22Rv1 (cell line): ENCODE data around the gene CES2.

Experiments
- CTCF ChIP-seq: fragments of 450-650 bp; IDR thresholded peaks from 2 replicates; pipeline ENCODE4 v1.5.1; 2017; ENCODE audit warnings: mild to moderate bottlenecking
- ZFX ChIP-seq: fragments of 450-650 bp; IDR thresholded peaks from 2 replicates; pipeline ENCODE4 v1.6.1; 2017; ENCODE audit warnings: antibody characterized with exemption, borderline replicate concordance

DNA sequence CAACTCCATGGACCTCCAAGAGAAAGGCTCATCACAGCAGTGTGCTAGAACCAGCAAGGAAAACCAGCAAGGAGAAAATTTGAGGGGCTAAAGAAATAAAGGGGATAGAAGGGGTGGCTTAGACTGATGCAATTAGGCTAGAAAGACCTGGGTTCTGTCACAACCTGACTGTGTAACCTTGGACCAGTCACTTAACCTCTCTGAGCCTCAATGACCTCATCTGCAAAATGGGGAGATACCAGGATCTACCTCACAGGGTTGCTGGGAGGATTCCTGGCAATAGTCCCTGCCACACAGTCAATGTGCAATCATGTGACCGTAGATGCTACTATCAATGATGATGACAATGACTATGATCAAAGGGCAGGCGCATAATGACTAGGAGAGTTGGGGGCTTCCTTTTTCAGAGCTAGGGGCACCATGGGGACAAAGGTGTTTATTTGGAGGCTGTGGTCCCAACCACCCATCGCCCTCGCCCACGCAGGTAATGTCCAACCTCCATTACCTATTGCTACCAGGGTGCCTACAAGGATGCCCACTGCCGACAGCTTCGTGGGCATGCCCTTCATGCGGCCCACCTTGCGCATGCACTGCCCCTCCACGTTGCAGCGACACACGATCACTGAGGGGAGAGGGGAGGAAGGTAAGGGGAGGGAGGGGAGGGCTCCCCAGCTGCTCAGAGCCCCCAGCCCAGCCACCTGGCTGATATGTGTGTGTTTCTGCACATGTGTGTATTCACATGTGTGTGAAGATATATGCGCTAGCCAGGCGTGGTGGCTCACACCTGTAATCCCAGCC, 26.4 kb upstream of the CES2 start:
- TF ChIP-seq CTCF (no peak), ZFX (no peak)
